HepG2 (cell line): ENCODE measurements around the gene TIRAP. TPM values are rescaled to one million over a fixed set of nuclear protein-coding genes. Genes with fewer than 3 reads are reported as not detected.
"Not testable (repeated sequence)": the region's sequence is repeated elsewhere in the genome, so short reads cannot be mapped to it uniquely, and the experiment has no call there.

Experiments
- ATAC-seq: fragments of 200-7000 bp; cut with Tn5 transposase; 3 replicates; pipeline ENCODE4 v1.9.1; 2020; ENCODE audit warnings: mild to moderate bottlenecking, moderate library complexity
- BruUV-seq: library from RNA; stranded (reverse); fragments of 400-500 nt; replicated peaks from 2 replicates; lab custom pipeline; 2021; lab: Mats Ljungman, UMichigan
- CTCF ChIA-PET: fragments of 300-600 bp; formaldehyde crosslinking; extraction: SDS; loops from one replicate; lab custom pipeline; 2021; ENCODE audit warnings: low total read pairs, inconsistent platforms, low intra/inter-chr PET ratio; lab: Yijun Ruan, JAX
- POLR2A ChIA-PET: fragments of 350-600 bp; sonication (Branson Sonifier 250); formaldehyde crosslinking; loops from one replicate; lab custom pipeline; 2020; ENCODE audit warnings: antibody characterized with exemption, inconsistent platforms; lab: Yijun Ruan, JAX
- DNase-seq: peaks from one replicate; pipeline ENCODE4 v3.0.0-alpha.2; 2015; ENCODE audit warnings: low spot score
- FAIRE-seq: peaks from 3 replicates; lab custom pipeline; 2011; peaks lifted over from hg19 to GRCh38; lab: Jason Lieb, UNC
- H2AFZ ChIP-seq: one replicate; pipeline ENCODE4 v1.6.1; 2011; ENCODE audit warnings: low read length, inconsistent platforms
- H3K27ac ChIP-seq: fragments of 300-600 bp; 3 replicates; pipeline ENCODE4 v1.8.0; 2011; ENCODE audit warnings: mixed run types, mild to moderate bottlenecking, mixed read lengths, low read length, inconsistent platforms; ENCODE audit not compliant: insufficient read depth; ENCODE audit errors: extremely low read length
- H3K27me3 ChIP-seq, 2 experiments: fragments of 200-600 bp in 1 of 2; 2 replicates in 1 of 2; 3 replicates in 1 of 2; pipeline versions ENCODE4 v1.6.0 to v1.8.0; 2011; ENCODE audit warnings: low read length in 2 of 2, mild to moderate bottlenecking in 2 of 2, moderate library complexity in 2 of 2, inconsistent platforms in 1 of 2; ENCODE audit not compliant: insufficient read depth in 2 of 2, control insufficient read depth in 1 of 2
- H3K36me3 ChIP-seq, 2 experiments: fragments of 200-600 bp in 1 of 2; replicated peaks in 1 of 2; 2 replicates in 1 of 2; 3 replicates in 1 of 2; pipeline versions ENCODE4 v1.5.1 to v1.8.0; 2011; ENCODE audit warnings: low read length in 2 of 2, inconsistent platforms in 1 of 2; ENCODE audit not compliant: insufficient read depth in 2 of 2, control insufficient read depth in 1 of 2
- H3K4me1 ChIP-seq: 2 replicates; pipeline ENCODE4 v1.5.1; 2012; ENCODE audit warnings: low read length, inconsistent platforms; ENCODE audit not compliant: insufficient read depth
- H3K4me2 ChIP-seq: 2 replicates; pipeline ENCODE4 v1.6.0; 2011; ENCODE audit warnings: low read depth, low read length, inconsistent platforms
- H3K4me3 ChIP-seq, 3 experiments: fragments of 200-600 bp in 1 of 3; sonication (generic), shearing (Covaris generic) in 1 of 3; replicated peaks in 1 of 3; 2 replicates each; pipeline ENCODE4 v1.5.1; 2011 to 2016; ENCODE audit warnings: low read length in 3 of 3, inconsistent platforms in 2 of 3, low read depth in 2 of 3, mild to moderate bottlenecking in 2 of 3, control low read depth in 1 of 3, mixed read lengths in 1 of 3; ENCODE audit not compliant: insufficient read depth in 1 of 3
- H3K79me2 ChIP-seq: one replicate; pipeline ENCODE4 v1.6.1; 2011; ENCODE audit warnings: low read length, inconsistent platforms; ENCODE audit not compliant: insufficient read depth
- H3K9ac ChIP-seq: 2 replicates; pipeline ENCODE4 v1.6.0; 2011; ENCODE audit warnings: mild to moderate bottlenecking, low read depth, low read length, inconsistent platforms; ENCODE audit not compliant: insufficient read depth
- H3K9me3 ChIP-seq: 2 replicates; pipeline ENCODE4 v1.5.1; 2012; ENCODE audit warnings: mild to moderate bottlenecking, low read length
- H4K20me1 ChIP-seq: 2 replicates; pipeline ENCODE4 v1.6.0; 2011; ENCODE audit warnings: inconsistent platforms, mild to moderate bottlenecking, low read length, moderate library complexity; ENCODE audit not compliant: insufficient read depth
- BCL6 ChIP-seq: IDR thresholded peaks from 2 replicates; pipeline ENCODE4 v1.6.1; 2016; ENCODE audit warnings: missing genetic modification reagents, missing compliant biosample characterization
- CREM ChIP-seq, 2 experiments: sonication (generic) in 1 of 2; formaldehyde crosslinking in 1 of 2; IDR thresholded peaks; 2 replicates each; pipeline versions ENCODE4 v1.4.0 to v1.6.1; 2016 to 2020; ENCODE audit warnings: antibody characterized with exemption in 1 of 2, mild to moderate bottlenecking in 1 of 2, missing genetic modification reagents in 1 of 2
- EP300 ChIP-seq, 3 experiments: sonication (generic) in 1 of 3; formaldehyde crosslinking in 1 of 3; IDR thresholded peaks; 2 replicates each; pipeline versions ENCODE4 v1.5.1 to v1.6.1; 2011 to 2020; ENCODE audit warnings: low read depth in 2 of 3, low read length in 2 of 3, borderline replicate concordance in 1 of 3, improper control_type of control experiment in 1 of 3, mild to moderate bottlenecking in 1 of 3, missing genetic modification reagents in 1 of 3, moderate library complexity in 1 of 3
- FOXM1 ChIP-seq: sonication (generic); formaldehyde crosslinking; IDR thresholded peaks from 2 replicates; pipeline ENCODE4 v1.5.0; 2020; ENCODE audit warnings: missing genetic modification reagents
- MEIS2 ChIP-seq: sonication (generic); formaldehyde crosslinking; IDR thresholded peaks from 2 replicates; pipeline ENCODE4 v1.9.0; 2021; ENCODE audit warnings: mild to moderate bottlenecking, missing genetic modification reagents
- PHF21A ChIP-seq: sonication (generic); formaldehyde crosslinking; IDR thresholded peaks from 2 replicates; pipeline ENCODE4 v1.5.0; 2020; ENCODE audit warnings: mild to moderate bottlenecking, missing genetic modification reagents
- RAD21 ChIP-seq: fragments of 450-650 bp; formaldehyde crosslinking; IDR thresholded peaks from 2 replicates; pipeline ENCODE4 v1.5.0; 2020; ENCODE audit warnings: mild to moderate bottlenecking
- ZNF530 ChIP-seq: sonication (generic); formaldehyde crosslinking; IDR thresholded peaks from 2 replicates; pipeline ENCODE4 v1.5.0; 2020; ENCODE audit warnings: low read depth, mild to moderate bottlenecking, missing genetic modification reagents
- ZNF674 ChIP-seq: sonication (generic); formaldehyde crosslinking; IDR thresholded peaks from 2 replicates; pipeline ENCODE4 v1.5.0; 2020; ENCODE audit warnings: low read depth, mild to moderate bottlenecking, missing genetic modification reagents
- ZNF788 ChIP-seq: sonication (generic); formaldehyde crosslinking; IDR thresholded peaks from 2 replicates; pipeline ENCODE4 v1.5.0; 2020; ENCODE audit warnings: mild to moderate bottlenecking, missing genetic modification reagents, borderline replicate concordance
- ZNF792 ChIP-seq: IDR thresholded peaks from 2 replicates; pipeline ENCODE4 v1.6.1; 2016
- WGBS: methylation state at CpG from one replicate; pipeline ENCODE4 v1.1.6; 2017; ENCODE audit warnings: low lambda C conversion rate; 5-methylcytosine and 5-hydroxymethylcytosine counted together
- in situ Hi-C: cut with HindIII; loops from 2 replicates; pipeline ENCODE4 v1.10.0; 2017; ENCODE audit warnings: low pct_unique_long_range_greater_than_20kb; ENCODE audit not compliant: extremely low pct_ligation_motif_present
- intact Hi-C: fragments of 100-400 bp; cut with micrococcal nuclease; formaldehyde crosslinking; loops from one replicate; pipeline ENCODE4 v1.10.0; 2022; ENCODE audit not compliant: unreplicated experiment
- polyA plus RNA-seq, 8 experiments: library from polyadenylated mRNA; depleted of rRNA in 3 of 8; stranded (reverse) in 7 of 8; unstranded in 1 of 8; fragments of >200 nt; fragmentation: Illumina TruSeq in 4 of 8; extraction: Trizol in 4 of 8; gene quantifications; 2 replicates each; pipeline versions ENCODE4 v1.2.1 to v1.2.3, GENCODE V29; 2011 to 2016; ENCODE audit warnings: low read depth in 4 of 8, missing spikeins in 1 of 8, mixed read lengths in 1 of 8; ENCODE audit not compliant: insufficient read depth in 1 of 8
- total RNA-seq, 5 experiments: library from RNA; depleted of rRNA; stranded (reverse); fragments of >200 nt; fragmentation: Illumina TruSeq; extraction: Trizol; gene quantifications; 2 replicates each; pipeline ENCODE4 v1.2.3, GENCODE V29; 2016; ENCODE audit warnings: low read depth in 1 of 5
- TF ChIP-seq, protein P1 (sequence below): sonication (generic); formaldehyde crosslinking; IDR thresholded peaks from 2 replicates; pipeline ENCODE4 v1.4.0; 2020; ENCODE audit warnings: low read depth, mild to moderate bottlenecking, missing genetic modification reagents
- TF ChIP-seq, protein P2 (sequence below): sonication (generic); formaldehyde crosslinking; IDR thresholded peaks from 2 replicates; pipeline ENCODE4 v1.8.0; 2022; ENCODE audit warnings: missing genetic modification reagents, mild to moderate bottlenecking, inconsistent platforms, borderline replicate concordance

Gene TIRAP
- total and polyA plus RNA-seq, 2 of the 13 experiments (the other 11 are each of a cell fraction or from before 2014, with no cell fraction given): 5.4 to 5.7 TPM

DNA sequence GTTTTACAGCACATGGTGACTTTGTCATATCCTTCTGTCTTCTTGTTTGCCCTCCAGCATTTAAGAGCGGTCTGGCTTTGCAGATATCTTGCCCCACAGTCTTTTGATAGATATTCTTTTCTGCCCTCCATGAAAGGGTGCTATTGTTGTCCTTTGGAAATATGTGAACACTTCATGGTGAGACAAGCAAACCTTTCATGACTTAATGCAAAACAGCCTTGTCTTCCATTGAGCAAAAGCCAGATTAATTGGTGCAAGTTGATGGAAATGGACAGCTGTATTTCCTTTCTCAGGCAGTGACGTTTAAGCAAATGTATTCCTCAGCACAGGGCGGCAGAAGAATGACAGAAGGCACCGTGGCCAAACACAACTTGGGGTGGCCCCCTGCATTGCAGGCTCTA lies 25.4 kb downstream of the TIRAP start:
- Histone ChIP-seq H3K4me3 (no peak overlapping the region), H3K9me3 (no peaks in the 10 kb centered on the region), H3K79me2 (no peaks in the 10 kb centered on the region), H4K20me1 (no peaks in the 10 kb centered on the region), H3K4me2 (no peak overlapping the region), H3K36me3 (peaks cover 0 to 17% of the 10 kb centered on the region in 2 experiments; a peak in 3 of 5 replicates), H3K27me3 (no peaks in the 10 kb centered on the region), H3K9ac (no peak overlapping the region), H2AFZ (no peak overlapping the region), H3K27ac (no peak overlapping the region), H3K4me1 (peaks cover 12% of the 10 kb centered on the region)
- no peak for DNase-seq
- TF ChIP-seq ZNF674 (CRISPR knock-in tag): no peak
- TF ChIP-seq EP300 (IDR thresholded peaks at IDR 0.05; ENCODE audit: low read depth in 2 of 2, low read length in 2 of 2): no peak
- no peak for TF ChIP-seq EP300 (CRISPR knock-in tag; IDR thresholded peaks at IDR 0.05; ENCODE audit: borderline replicate concordance)
- TF ChIP-seq BCL6 (CRISPR knock-in tag): no peak
- TF ChIP-seq, protein P1, sequence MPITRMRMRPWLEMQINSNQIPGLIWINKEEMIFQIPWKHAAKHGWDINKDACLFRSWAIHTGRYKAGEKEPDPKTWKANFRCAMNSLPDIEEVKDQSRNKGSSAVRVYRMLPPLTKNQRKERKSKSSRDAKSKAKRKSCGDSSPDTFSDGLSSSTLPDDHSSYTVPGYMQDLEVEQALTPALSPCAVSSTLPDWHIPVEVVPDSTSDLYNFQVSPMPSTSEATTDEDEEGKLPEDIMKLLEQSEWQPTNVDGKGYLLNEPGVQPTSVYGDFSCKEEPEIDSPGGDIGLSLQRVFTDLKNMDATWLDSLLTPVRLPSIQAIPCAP: no peak
- TF ChIP-seq, protein P2, sequence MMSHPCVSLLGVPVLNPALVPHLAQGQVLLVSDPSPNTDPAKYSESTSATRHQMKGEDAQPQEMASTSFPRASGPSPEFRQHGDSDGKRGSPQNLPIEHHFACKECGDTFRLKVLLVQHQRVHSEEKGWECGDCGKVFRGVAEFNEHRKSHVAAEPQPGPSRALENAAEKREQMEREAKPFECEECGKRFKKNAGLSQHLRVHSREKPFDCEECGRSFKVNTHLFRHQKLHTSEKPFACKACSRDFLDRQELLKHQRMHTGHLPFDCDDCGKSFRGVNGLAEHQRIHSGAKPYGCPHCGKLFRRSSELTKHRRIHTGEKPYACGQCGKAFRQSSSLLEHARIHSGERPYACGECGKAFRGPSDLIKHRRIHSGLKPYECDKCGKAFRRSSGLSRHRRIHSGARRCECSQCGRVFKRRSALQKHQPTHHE (CRISPR knock-in tag): no peak
- TF ChIP-seq RAD21 (CRISPR knock-in tag): no peak
- no peak for TF ChIP-seq FOXM1 (CRISPR knock-in tag)
- no peak for TF ChIP-seq ZNF788 (CRISPR knock-in tag)
- no peak for TF ChIP-seq CREM (IDR thresholded peaks at IDR 0.05)
- TF ChIP-seq CREM (CRISPR knock-in tag; IDR thresholded peaks at IDR 0.05): no peak
- TF ChIP-seq ZNF792 (CRISPR knock-in tag): no peak
- no peak for TF ChIP-seq ZNF530
- TF ChIP-seq MEIS2 (CRISPR knock-in tag): no peak
- no peak for TF ChIP-seq PHF21A (CRISPR knock-in tag)
- ChIA-PET POLR2A (no interaction called here), CTCF (no interaction called here)
- no peak for ATAC-seq
- no TSS peak for BruUV-seq
- in situ Hi-C loops (loop anchor here (10.0 kb wide), 1 partner anchor 167 kb away; no protein-coding TSS in a partner anchor), intact Hi-C loops (no loop called here)
- 91% methylated on average over 4 of the region's 4 CpGs for WGBS
- no peak for FAIRE-seq

DNA sequence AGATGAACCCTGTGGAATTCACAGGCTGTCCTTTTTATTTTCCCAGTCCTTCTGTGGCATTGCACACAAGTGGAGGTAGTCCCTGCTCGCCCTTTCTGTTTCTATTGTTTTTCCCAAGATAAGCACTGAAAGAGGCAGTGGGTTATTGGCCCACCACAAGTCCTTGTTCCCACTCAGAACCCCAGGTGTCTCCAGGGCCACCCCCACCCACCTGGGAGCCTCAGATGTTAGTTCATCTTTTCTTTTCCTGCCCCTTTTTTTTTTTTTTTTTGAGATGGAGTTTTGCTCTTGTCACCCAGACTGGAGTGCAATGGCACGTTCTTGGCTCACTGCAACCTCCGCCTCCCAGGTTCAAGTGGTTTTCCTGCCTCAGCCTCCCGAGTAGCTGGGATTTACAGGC lies 25.9 kb downstream of the TIRAP start:
- FAIRE-seq, H3K4me3 ChIP-seq, H3K4me2 ChIP-seq, H3K27ac ChIP-seq, ATAC-seq, H4K20me1 ChIP-seq, intact Hi-C loops, H2AFZ ChIP-seq, H3K27me3 ChIP-seq, H3K9me3 ChIP-seq, H3K9ac ChIP-seq, H3K79me2 ChIP-seq, CTCF ChIA-PET, DNase-seq, BruUV-seq, H3K4me1 ChIP-seq: not testable (repeated sequence)
- in situ Hi-C loops: loop anchor here (10.0 kb wide), 1 partner anchor 166 kb away; no protein-coding TSS in a partner anchor
- H3K36me3 ChIP-seq: peaks cover 0 to 17% of the 10 kb centered on the region in 2 experiments; a peak in 3 of 5 replicates
- POLR2A ChIA-PET: interaction anchor here (0.7 kb wide), 1 partner anchor 66 kb away, joined by 3 read pairs; no protein-coding TSS in a partner anchor
- WGBS: 96% methylated on average over 4 of the region's 4 CpGs
